ENCODE results near the gene R3HDML. TPM values are rescaled to one million over a fixed set of nuclear protein-coding genes. Genes with fewer than 3 reads are reported as not detected.

The R3HDML gene
- total RNA-seq, 1 experiment from 2014 or later = not detected

Other genes with a start within 250 kb of the R3HDML start
- gene JPH2, start 149.9 kb upstream of the R3HDML start, total RNA-seq (2014; rRNA removed; shearing (Covaris generic)) = 3.1 and 4.8 TPM in 2 replicates
- gene OSER1, start 126.3 kb upstream of the R3HDML start, total RNA-seq (2014; rRNA removed; shearing (Covaris generic)) = 61.7 and 69.9 TPM in 2 replicates
- gene GDAP1L1, start 89.7 kb upstream of the R3HDML start, total RNA-seq (2014; rRNA removed; shearing (Covaris generic)) = 0.19 TPM in 1 of 2 replicates, not detected in the other
- 11.8 and 12.9 TPM in 2 replicates for gene FITM2, start 25.8 kb upstream of the R3HDML start, total RNA-seq (2014; rRNA removed; shearing (Covaris generic))
- not detected in 2 replicates for gene HNF4A, start 18.7 kb downstream of the R3HDML start, total RNA-seq (2014; rRNA removed; shearing (Covaris generic))
- 9.8 and 10.9 TPM in 2 replicates for gene TTPAL, start 138.8 kb downstream of the R3HDML start, total RNA-seq (2014; rRNA removed; shearing (Covaris generic))
- gene SERINC3, start 185.0 kb downstream of the R3HDML start, total RNA-seq (2014; rRNA removed; shearing (Covaris generic)) = 88.0 and 103 TPM in 2 replicates
- gene PKIG, start 245.5 kb downstream of the R3HDML start, total RNA-seq (2014; rRNA removed; shearing (Covaris generic)) = 139 and 149 TPM in 2 replicates

Data from A172 (cell line).